ENCODE results near the gene BABAM2. TPM values are rescaled to one million over a fixed set of nuclear protein-coding genes. Genes with fewer than 3 reads are reported as not detected.

The BABAM2 gene
- total RNA-seq, 1 donor from 2014 or later: 33.9 TPM

DNA sequence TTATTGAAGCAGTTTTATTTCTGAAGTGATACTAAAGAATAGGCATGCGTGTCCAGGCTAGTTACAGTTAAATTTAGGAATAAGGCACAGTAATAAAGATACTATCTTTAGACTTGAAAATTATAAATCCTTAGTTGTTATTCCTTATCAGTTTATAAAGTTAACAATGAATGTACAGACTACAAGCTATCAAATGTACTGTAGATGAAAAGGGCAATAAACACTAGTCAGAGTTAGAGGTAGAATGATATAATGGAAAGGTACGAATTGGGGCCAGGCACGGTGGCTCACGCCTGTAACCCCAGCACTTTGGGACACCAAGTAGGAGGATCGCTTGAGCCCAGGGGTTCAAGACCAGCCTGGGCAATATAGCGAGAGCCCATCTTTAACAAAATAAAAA lies 4.2 kb upstream of the BABAM2 start:
- peaks cover 4% of the 10 kb centered on the region for H3K36me3 Mint-ChIP-seq (ENCODE audit: low read depth)

DNA sequence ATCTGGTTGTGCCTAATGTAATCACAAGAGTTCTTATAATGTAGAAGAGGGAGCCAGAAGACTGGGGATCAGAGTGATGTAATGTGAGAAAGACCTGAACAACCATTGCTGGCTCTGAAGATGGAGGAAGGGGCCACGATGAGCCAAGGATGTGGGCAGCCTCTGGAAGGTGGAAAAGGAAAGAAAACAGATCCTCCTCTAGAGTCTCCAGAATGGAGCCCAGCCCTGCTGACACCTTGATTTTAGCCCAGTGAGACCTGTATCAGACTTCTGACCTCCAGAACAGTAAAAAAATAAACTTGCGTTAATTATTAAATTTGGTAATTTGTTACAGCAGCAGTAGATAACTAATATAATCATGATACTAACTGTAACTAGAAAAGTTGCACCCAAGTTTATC lies 3.4 kb upstream of the BABAM2 start:
- Mint-ChIP-seq H3K36me3 (ENCODE audit: low read depth) (peaks cover 1% of the 10 kb centered on the region), H3K4me1 (ENCODE audit: low read depth) (peaks cover 71% of the 10 kb centered on the region), H3K27ac (ENCODE audit: unreplicated experiment) (peak overlapping the region; percentile 100)

More for the DNA sequence above, 4.2 kb upstream of the BABAM2 start:
- Mint-ChIP-seq H3K9me3 (ENCODE audit: low read depth) (peaks cover 12% of the 10 kb centered on the region), H3K27me3 (ENCODE audit: low read depth) (no peaks in the 10 kb centered on the region), H3K4me1 (ENCODE audit: low read depth) (peaks cover 63% of the 10 kb centered on the region), H3K4me3 (ENCODE audit: unreplicated experiment) (no peak overlapping the region), H3K27ac (ENCODE audit: unreplicated experiment) (no peak overlapping the region)
- DNase-seq (ENCODE audit: low spot score): no peak
- TF ChIP-seq CTCF (IDR thresholded peaks at IDR 0.05): no peak

DNA sequence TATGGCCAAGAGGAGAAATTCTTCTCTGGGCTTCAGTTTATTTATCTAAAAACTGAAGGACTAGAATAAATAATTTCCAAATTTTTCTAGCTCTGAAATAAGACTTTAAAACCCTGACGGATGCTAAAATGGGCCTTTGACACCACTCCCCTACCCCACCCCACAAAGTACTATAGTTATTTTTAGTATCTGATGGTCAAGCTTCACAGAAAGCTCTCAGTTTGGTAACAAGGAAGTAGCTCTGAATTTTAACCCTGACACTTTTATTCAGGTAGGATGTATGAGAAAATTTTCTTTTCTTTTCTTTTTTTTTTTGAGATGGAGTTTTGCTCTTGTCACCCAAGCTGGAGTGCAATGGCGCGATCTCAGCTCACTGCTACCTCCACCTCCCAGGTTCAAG lies 2.7 kb upstream of the BABAM2 start:
- no peak for DNase-seq (ENCODE audit: low spot score)
- TF ChIP-seq CTCF (IDR thresholded peaks at IDR 0.05): no peak
- H3K4me3 Mint-ChIP-seq (ENCODE audit: unreplicated experiment): no peak overlapping the region
- H3K36me3 Mint-ChIP-seq (ENCODE audit: low read depth): no peaks in the 10 kb centered on the region
- H3K4me1 Mint-ChIP-seq (ENCODE audit: low read depth): peaks cover 75% of the 10 kb centered on the region
- H3K27me3 Mint-ChIP-seq (ENCODE audit: low read depth): no peaks in the 10 kb centered on the region
- H3K9me3 Mint-ChIP-seq (ENCODE audit: low read depth): no peaks in the 10 kb centered on the region
- peak overlapping the region; percentile 100 for H3K27ac Mint-ChIP-seq (ENCODE audit: unreplicated experiment)

More for the DNA sequence above, 3.4 kb upstream of the BABAM2 start:
- H3K9me3 Mint-ChIP-seq (ENCODE audit: low read depth): peaks cover 5% of the 10 kb centered on the region
- TF ChIP-seq CTCF (IDR thresholded peaks at IDR 0.05): no peak
- H3K27me3 Mint-ChIP-seq (ENCODE audit: low read depth): no peaks in the 10 kb centered on the region
- no peak for DNase-seq (ENCODE audit: low spot score)
- H3K4me3 Mint-ChIP-seq (ENCODE audit: unreplicated experiment): no peak overlapping the region

- no peaks in the 10 kb centered on the region for H3K27me3 Mint-ChIP-seq (ENCODE audit: low read depth)
- peak overlapping the region; percentile 98 for H3K4me3 Mint-ChIP-seq (ENCODE audit: unreplicated experiment)
- TF ChIP-seq CTCF (IDR thresholded peaks at IDR 0.05): no peak
- DNase-seq (ENCODE audit: low spot score): no peak
- H3K9me3 Mint-ChIP-seq (ENCODE audit: low read depth): no peaks in the 10 kb centered on the region
- H3K27ac Mint-ChIP-seq (ENCODE audit: unreplicated experiment): peak overlapping the region; percentile 100
- H3K4me1 Mint-ChIP-seq (ENCODE audit: low read depth): peaks cover 75% of the 10 kb centered on the region
- H3K36me3 Mint-ChIP-seq (ENCODE audit: low read depth): no peaks in the 10 kb centered on the region
Measured at GRCh38 chr2:27888790-27889189, 1.7 kb upstream of the BABAM2 start.

DNA sequence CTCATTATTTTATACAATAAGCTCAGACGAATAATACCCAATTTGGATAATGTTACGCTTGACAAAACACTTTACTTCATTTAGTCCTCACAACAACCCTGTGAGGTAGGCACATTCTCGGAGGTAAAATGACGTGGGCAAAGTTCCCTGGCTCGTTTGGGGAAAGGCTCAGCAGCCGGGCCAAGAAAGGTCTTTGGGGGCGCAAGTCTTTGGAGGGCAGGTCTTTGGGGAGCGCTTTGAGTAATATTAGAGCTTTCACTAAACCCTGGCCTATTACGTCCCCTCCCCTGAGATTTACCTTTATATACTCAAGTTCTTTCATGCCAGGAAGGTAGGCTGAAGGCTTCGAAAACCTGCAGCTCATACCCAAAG lies 769 bp upstream of the BABAM2 start:
- Mint-ChIP-seq H3K4me3 (ENCODE audit: unreplicated experiment) (peak overlapping the region; percentile 98), H3K36me3 (ENCODE audit: low read depth) (no peaks in the 10 kb centered on the region), H3K27ac (ENCODE audit: unreplicated experiment) (peak overlapping the region; percentile 100), H3K27me3 (ENCODE audit: low read depth) (no peaks in the 10 kb centered on the region), H3K9me3 (ENCODE audit: low read depth) (no peaks in the 10 kb centered on the region), H3K4me1 (ENCODE audit: low read depth) (peaks cover 72% of the 10 kb centered on the region)
- no peak for TF ChIP-seq CTCF (IDR thresholded peaks at IDR 0.05)
- no peak for DNase-seq (ENCODE audit: low spot score)
